ENCODE data around the gene ASIC1.

- TF ChIP-seq CTCF (IDR thresholded peaks at IDR 0.05) (no peak), POLR2A (IDR thresholded peaks at IDR 0.05) (no peak)
Measured at GRCh38 chr12:50066402-50066801, 9.0 kb downstream of the ASIC1 start.
